ENCODE measurements around the gene RASAL3. TPM values are rescaled to one million over a fixed set of nuclear protein-coding genes. Genes with fewer than 3 reads are reported as not detected.
"Not testable (repeated sequence)": the region's sequence is repeated elsewhere in the genome, so short reads cannot be mapped to it uniquely, and the experiment has no call there.

Gene RASAL3
- 1.9 TPM for total RNA-seq

DNA sequence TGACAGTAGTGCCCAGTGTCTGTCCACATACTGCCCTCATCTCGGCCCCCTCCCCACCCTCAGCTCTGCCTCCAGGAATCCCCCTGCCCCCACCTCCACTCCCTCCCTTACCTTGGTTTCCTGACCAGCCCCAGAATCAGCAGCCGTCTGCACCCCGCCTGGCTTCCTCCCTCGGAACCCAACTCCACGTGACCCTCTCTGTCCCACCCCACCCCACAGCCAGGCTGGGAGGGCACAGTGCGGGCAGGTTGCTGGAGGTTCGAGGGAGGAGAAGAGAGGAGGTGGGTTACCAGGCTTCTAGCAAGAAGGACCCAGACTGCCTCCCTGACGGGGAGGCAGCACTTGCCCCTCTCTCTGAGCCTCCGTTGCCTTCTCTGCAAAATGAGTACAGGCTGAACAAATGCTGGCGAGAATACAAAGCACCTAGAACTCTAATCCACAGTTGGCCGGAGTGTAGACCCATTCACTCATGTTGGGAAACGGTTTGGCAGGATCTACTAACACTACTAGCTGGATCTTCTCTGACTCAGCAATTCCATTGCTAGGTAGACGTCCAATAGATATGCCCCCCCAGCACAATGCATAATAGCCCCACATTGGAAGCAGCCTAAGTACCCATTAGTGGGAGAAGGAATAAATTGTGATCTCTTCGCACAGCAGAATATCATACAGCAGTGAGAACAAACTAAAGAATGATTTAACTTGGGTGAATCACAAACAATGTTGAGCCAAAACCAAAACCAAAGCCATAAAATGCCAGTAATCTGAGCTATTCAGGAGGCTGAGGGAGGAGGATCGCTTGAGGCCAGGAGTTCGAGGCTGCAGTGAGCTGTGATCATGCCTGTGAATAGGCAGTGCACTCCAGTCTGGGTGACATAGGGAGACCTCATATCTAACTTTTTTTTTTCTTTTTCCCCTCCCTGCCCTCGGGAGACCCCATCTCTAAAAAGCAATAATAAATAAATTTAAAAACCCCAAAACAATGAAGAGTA, at the start of gene RASAL3:
Gene RASAL3 (minus strand): TSS at position 151 of the 992 bp plus-strand sequence. CDS start 186 bp downstream, outside the sequence.
- peak; percentile 68 for DNase-seq (ENCODE audit: low spot score)
- peak; percentile 69 for ATAC-seq

DNA sequence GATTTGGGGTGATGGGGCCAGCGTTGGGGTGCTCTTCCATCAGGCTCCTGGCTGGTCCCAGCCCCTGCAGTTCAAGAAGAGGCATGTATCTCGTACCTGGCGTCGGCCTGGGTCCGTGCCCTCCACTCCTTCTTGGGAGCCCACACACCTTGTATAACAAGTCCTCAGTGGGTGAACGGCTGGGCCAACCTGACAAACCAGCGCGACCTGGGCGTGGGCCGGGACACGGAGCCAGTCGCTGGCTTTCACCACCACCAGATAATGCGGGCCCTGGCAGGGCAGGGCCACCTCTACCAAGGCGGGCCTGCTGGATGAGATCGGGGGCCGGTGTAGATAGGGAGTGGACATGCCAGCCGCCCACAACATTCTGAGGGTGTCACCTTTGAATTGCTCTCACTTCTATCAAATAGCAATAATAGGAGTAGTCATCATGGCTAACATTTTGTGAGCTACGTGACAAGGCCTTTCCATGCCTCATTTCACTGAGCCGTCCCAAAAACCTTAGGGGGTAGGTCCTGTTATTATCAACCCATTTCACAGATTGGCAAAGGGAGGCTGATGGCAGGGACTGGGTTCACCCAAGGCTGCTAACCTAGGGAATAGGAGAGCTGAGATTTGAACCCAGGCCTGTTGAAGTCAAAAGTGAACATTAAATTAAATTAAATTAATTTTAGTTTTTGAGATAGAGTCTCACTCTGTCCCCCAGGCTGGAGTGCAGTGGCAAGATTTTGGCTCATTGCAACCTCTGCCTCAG, 47.5 kb upstream of the RASAL3 start:
- DNase-seq (ENCODE audit: low spot score) (no peak), ATAC-seq (no peak)

DNA sequence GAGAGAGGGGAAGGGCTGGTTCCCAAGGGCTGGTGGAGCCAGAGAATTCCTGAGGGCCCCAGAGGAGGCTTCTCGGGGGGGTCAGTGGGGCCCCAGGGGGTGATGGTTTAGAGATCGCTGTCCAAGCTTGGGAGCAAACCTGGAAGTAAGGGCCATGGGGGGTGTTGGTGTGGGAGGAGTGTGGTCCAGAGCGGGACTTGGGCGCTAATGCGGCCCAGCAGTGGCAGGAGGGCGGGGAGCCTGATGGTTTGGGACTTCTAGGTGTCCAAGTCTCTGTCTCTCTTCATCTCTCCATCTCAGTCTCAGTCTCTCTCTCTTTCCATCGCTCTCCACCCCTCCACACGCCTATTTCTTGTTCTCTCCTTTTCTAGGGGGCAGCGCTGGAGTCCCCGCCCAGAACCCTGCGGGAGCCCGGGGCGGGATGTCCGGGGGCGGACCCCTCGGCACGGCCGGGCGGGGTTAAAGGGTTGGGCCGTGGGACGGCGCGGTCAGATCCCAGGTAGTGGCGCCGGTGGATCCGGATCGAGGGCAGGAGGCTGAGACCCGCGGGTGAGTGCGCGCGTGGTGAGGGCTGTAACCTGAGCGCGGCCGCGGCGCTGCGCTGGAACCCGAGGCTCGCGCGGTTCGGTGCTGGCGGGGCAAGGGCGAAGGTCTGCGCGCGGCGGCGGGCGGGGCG, 43.8 kb upstream of the RASAL3 start, which contains the start of gene CYP4F22:
Gene CYP4F22 (plus strand): TSS at position 491 of the 676 bp plus-strand sequence. CDS start 16,812 bp downstream, outside the sequence.
- DNase-seq (ENCODE audit: low spot score) (no peak), ATAC-seq (peak; percentile 30)

DNA sequence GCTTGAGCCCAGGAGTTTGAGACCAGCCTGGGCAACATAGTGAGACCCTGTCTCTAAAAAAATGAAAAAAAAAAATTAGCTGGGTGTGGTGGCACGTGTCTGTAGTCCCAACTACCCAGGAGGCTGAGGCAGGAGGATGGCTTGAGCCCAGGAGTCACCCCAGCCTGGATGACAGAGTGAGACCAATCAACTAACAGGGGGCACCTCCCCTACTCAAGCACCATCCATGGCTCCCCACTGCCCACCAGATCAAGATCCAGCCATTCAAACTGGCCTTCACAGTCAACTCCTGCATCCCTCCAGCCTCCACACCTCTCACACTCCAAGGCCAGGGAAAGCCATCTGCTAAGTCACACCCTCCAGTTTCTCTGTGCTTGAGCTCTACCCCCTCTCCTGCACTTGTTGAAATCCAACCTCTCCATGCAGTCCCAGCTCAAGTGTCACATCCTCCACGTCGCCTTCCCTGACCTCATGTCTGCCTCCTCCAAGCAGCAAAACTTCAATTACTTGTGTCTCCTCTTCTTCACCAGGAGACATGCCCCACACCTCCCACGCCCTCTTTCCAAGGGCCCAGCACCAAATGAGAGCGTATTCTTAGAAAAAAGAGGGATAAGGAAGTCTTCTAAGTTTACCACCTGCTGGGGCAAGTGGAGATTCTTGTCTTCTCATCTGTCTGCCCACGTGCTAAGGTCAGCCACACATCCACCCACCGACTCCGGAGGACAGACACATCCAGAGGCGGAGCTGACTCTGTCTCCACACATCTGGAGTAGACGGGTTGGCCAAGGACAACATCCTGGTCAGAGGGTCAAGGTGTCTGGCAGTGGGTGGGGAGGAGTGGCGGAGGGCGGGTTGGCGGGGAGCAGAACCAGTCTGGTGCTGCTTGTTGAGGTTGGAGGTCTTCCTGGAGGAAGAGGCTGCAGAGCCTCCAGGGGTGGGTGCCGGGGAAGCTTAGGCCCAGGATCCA, 43.0 kb upstream of the RASAL3 start:
- DNase-seq (ENCODE audit: low spot score), result no peak
- no peak for ATAC-seq

DNA sequence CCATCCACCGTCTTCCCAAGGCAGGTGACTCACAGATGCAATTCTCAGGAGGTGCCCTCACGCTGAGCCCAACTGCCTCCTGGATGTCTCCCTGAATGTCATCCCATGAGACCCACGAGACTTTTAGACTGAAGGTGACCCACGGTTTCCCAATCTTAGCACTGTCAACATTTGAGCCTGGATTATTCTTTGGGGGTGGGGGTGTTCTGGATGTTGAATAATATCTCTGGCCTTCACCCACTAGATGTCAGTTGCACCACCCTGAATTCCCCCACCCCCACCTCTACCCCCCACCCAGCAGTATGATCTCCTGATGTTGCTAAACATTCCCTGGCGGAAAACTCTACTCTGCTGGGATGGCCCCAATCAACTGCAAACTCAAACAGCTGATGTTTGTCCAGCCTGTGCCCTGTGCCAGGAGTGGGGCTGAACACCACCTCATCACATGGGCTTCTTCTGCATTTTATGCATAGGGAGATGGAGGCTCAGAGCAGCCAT, 41.8 kb upstream of the RASAL3 start:
- peak; percentile 90 for DNase-seq (ENCODE audit: low spot score)
- peak; percentile 84 for ATAC-seq

DNA sequence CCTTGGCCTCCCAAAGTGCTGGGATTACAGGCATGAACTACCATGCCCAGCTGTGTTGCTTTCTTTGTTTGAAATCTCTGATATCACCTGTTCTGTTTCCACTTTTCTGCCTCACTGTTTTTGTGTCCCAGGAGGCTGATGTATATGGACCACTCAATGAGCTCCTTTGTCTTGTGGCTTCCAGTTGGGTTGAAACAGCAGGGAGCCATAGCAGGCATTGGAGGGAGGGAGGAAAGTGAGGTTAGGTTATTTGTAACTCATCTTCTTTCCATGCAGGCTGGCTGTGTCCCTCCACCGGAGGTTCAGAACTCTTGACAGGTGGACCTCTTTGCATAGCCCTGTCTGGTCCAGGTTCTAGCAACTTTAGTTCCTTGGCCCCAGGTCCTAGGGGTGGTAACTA, 37.9 kb upstream of the RASAL3 start:
- DNase-seq (ENCODE audit: low spot score) (no peak), ATAC-seq (no peak)

DNA sequence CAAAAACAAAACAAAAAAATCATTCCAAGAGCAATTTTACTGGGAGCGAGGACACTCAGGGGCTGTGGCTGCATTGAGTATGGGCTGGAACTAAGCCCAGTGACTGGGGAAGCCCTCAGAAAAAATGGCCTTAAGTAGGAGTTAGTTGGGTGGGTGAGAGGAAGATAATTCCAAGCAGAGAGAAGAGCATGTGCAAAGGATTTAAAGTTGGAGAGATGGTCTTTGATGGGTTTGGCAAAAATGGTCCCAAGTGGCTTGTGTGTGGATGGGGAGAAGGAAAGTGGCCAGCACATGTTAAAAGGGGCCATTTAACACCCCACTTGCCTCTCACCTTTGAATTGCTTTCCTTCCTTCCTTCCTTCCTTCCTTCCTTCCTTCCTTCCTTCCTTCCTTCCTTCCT, 37.3 kb upstream of the RASAL3 start:
- ATAC-seq, result no peak
- DNase-seq (ENCODE audit: low spot score), result no peak

DNA sequence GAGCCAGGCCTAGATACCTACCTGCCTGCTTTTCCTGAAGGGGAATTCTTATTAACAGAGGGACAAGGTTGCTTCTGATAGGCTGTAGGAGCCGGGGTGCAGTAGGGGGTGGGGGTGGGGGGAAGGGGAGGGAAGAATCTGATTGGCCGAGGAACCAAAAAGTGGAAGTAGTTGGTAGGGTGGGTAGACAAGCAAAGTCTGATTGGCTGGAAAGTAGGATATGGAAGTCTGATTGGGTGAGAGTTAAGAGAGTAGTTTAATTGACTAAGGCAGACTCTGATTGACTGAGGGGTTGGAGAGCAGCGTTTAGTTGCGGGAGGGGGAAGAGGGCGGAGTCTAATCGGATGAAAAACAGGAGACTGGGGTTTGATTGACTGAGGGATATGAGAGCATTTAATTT, 34.6 kb upstream of the RASAL3 start:
- DNase-seq (ENCODE audit: low spot score), result peak; percentile 82

DNA sequence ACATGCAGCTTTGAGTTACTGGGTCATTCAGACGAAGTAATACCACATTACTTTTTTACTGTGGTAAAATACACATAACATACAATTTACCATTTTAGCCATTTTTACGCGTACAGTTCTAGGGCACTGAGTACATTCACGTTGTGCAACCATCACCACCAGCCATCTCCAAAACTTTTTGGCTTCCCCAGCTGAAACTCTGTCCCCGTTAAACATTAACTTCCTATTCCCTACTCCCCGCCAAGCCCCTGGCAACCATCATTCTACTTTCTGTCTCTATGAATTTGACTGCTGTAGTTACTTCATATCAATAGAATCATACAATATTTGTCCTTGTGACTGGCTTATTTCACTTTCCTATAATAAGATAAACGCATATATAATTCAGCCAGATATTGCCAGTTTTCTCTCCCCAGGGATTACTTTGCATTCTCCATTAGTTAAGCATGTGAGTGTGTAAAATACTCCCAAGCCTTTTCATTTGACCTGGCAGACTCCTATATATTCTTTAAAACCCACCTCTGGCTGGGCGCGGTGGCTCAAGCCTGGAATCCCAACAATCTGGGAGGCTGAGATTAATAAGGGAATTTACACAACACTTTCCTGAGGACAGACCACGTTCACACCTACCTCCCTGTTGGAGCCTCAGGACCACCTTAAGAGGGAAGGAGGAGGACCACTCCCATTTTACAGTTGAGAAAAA, 34.0 kb upstream of the RASAL3 start:
- ATAC-seq (peak; percentile 68), DNase-seq (ENCODE audit: low spot score) (peak; percentile 80)

More for the DNA sequence above, 34.6 kb upstream of the RASAL3 start:
- ATAC-seq, result peak; percentile 91

DNA sequence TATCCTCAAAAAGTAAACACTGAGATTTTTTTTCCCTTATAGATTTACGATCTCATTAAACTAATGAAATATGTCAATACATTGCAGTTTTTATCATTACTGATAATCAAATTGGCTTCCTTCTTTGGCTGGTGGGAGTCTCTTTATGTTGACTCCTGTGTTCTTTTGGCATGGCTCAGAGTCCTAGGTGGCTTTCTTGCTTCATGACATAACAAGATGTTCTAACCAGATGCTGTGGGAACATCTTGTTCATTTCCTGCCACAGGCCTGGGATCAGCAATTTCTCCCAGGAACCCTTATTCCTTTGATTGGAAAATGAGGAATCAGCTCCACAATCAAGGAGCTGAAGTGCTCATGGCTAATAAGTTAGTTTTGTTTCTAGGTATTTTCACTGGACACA, 30.8 kb upstream of the RASAL3 start:
- no peak for ATAC-seq
- no peak for DNase-seq (ENCODE audit: low spot score)

DNA sequence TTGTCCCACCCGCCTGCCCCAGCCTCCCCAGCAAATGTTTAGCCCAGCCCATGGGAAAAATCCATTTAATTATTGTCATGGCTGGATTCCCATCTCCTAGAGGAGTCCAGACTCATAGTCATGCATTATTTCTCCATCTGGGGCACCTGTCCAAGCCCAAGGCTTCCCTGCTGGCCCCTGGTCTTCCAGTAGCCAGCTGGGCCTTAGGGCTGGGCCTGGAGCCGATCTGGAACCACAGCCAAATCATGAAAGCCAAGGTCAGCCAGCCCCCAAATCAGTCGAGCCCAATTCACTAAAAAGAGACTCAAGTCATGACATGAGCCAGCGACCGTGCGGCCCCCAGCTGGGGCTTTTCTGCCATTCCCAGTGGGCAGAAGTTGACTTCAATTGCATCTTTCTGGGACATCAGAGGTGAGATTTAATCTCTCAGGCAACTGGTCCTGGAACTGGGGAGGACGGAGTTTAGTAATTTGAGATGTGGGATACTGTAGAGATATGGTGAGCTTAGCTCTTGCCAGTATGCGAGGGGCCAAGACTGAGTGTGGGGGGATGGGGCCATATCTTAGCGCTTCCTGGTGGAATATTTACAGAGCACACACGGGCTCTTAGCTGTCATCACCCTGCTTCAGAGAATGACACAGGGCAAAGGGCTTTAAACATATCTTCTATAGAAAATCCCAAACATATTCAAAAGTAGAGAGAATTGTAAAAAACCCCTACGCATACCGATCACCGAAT, 24.3 kb upstream of the RASAL3 start:
- DNase-seq (ENCODE audit: low spot score) (no peak), ATAC-seq (no peak)

DNA sequence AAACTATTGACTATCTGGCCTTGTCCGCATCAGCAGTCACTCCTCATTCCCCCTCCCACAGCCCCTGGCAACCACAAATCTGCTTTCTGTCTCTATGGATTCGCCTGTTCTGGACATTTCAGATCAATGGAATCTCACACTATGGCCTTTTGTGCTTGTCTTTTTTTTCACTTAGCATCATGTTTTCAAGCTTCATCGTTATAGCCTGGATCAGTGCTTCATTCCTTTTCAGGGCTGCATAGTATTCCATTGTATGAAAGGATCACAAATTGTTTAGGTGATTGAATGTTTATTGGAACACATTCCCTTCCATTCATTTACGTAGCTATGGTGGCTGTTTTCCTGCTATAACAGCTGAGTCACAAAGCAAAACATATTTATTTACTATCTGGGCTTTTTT, 22.7 kb upstream of the RASAL3 start:
- DNase-seq (ENCODE audit: low spot score) (no peak), ATAC-seq (no peak)

DNA sequence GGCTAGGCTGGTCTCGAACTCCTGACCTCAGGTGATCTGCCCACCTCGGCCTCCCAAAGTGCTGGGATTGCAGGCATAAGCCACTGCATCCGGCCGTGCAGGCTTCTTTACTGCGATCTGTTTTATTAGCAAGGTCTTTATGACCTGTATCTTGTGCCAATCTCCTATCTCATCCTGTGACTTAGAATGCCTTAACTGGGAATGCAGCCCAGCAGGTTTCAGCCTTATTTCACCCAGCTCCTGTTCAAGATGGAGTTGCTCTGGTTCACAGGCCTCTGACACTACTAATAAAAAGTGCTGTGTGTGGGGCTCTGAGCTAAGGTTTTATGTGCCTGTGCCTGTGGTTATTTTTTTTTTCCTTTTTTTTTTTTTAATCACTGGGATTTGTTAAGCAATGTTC, 21.4 kb upstream of the RASAL3 start:
- not testable (repeated sequence) for DNase-seq (ENCODE audit: low spot score); ATAC-seq

DNA sequence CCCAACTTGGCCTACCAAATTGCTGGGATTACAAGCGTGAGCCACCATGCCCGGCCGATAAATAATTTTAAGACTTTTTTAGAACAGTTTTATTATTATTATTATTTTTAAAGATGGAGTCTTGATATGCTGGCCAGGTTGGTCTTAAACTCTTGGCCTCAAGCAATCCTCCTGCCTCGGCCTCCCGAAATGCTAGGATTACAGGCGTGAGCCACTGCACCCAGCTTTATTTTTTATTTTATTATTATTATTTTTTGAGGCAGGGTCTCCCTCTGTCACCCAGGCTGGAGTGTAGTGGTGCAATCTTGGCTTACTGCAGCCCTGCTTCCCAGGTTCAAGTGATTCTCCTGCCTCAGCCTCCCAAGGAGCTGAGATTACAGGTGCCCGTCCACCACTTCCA, 16.7 kb upstream of the RASAL3 start:
- not testable (repeated sequence) for DNase-seq (ENCODE audit: low spot score); ATAC-seq

DNA sequence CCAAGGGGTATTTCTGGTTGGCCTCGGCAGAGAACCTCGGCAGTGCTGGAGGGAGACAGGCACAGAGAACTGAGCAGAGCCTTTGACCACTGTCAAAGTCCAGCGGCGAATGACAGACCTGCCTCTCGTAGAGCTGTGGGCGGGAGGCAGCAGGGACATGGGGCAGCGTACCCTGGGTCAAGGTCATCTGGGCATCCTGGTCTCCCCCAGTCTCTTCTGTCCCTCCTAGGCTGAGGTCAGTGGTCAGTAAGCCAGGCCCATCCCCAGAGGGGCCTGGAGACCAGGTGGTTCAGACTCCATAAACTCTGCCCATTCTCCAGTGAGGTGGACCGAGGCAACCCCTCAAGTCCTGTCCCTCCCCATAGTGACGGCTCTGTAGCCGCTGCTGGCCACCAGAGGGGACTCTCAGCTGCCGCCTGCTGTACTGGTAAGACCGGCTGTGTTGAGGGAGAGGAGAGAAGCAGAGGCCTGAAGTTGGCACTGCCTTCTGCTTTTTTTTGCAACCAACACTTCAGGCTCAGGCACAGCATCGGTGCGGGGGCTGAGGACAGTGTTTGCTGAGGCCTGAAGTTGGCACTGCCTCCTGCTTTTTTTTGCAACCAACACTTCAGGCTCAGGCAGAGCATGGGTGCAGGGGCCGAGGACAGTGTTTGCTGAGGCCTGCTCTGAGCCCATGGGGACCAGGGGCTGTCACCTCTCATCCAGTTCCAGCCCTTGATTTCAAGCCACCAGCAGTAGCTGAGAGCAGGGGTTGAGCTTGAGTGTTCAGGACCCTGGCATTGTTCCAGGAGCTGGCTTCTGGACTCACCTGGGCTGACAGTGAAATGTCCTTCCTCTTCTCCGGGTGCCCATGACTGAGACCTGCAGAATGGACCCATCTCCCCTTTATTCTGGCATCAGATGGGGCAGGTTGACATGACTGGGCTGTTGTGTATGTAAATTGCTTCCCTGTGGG, 15.3 kb upstream of the RASAL3 start, which contains the start of gene PGLYRP2:
Gene PGLYRP2 (minus strand): TSS at position 111 of the 955 bp plus-strand sequence. CDS start 130 bp downstream, outside the sequence.
- ATAC-seq (peak; percentile 83), DNase-seq (ENCODE audit: low spot score) (peak; percentile 88)

DNA sequence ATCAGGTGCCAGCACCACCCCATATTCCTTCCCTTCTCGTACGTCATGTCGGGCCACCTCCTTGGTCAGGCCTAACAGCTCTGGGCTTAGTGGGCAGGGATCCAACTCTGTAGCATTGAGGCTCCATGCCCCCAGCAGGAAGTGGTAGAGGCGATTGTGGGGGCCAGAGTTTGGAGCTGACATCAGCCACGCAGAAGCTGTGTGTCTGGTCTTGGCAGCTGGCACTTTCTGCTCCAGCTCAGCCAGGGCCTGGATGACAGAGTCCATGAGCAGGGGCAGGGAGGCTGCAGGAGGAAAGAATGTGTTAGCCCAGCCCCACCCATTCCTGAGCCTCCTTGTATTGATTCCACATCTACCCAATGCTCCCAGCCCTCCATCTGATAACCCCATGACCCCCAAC, 12.0 kb upstream of the RASAL3 start:
- ATAC-seq (no peak), DNase-seq (ENCODE audit: low spot score) (no peak)

DNA sequence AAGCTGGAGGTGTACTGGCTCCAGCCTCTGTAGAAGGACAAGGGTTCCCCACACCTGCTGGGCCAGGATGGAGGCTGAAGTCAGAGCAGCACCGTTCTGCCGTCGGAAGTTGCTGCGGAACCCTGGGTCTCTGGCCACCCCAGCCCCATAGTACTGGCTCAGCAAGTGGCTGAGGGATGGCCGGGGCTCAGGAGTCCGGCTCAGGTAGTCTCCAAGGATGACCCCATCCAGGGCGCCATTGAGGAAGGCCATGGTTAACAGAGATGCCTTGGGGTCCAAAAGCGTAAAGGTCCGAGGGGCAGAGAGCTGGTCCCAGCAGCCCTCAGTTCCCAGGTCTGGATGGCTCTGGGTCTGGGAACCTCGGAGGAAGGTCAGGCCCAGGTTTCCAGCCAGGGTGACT, 11.3 kb upstream of the RASAL3 start:
- ATAC-seq (no peak), DNase-seq (ENCODE audit: low spot score) (no peak)

Data from left lobe of liver (tissue), 2 donors.